ENCODE data around the gene IL17REL. TPM values are rescaled to one million over a fixed set of nuclear protein-coding genes. Genes with fewer than 3 reads are reported as not detected.

IL17REL gene
- total RNA-seq, 1 donor from 2014 or later, result not detected

DNA sequence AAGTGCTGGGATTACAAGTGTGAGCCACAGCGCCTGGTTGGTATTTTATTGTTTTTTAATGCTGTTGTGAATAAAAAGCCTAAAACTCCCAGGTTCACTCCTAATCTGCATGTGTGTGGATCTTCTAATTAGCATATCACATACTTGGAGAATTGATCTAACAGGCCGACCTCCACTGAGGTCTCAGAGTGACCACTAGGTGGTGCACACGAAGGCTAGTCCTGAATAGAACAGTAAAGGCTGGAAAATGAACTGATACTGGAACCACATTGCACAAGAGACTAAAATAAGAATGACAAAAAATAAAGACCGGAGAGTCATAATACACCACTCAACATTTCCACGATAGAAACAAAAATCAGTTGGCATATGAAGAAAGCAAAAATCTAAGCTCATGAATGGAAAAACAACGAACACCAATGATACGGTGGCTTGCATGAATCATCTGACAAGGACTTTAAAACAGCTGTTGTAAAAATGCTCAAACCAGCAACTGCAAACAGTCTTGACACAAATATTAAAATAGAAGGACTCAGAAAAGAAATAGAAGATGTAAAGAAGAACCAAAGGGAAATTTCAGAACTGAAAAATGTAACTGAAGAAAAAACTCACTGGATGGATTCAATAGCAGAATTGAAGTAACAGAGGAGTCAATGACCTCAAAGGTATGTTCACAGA, 32.8 kb downstream of the IL17REL start:
- no peaks in the 10 kb centered on the region for H3K79me2 ChIP-seq (ENCODE audit: insufficient read depth, low read length)
- H3K36me3 ChIP-seq (ENCODE audit: insufficient read depth, low read length), result no peaks in the 10 kb centered on the region
- Mint-ChIP-seq H3K4me3 (ENCODE audit: unreplicated experiment) (no peak overlapping the region), H3K27ac (ENCODE audit: unreplicated experiment) (no peak overlapping the region), H3K4me1 (ENCODE audit: low read depth, unreplicated experiment) (no peaks in the 10 kb centered on the region), H3K36me3 (ENCODE audit: low read depth, unreplicated experiment) (peaks cover 2% of the 10 kb centered on the region), H3K27me3 (ENCODE audit: low read depth, unreplicated experiment) (peaks cover 11% of the 10 kb centered on the region), H3K9me3 (ENCODE audit: unreplicated experiment) (peaks cover 25% of the 10 kb centered on the region)
- no peaks in the 10 kb centered on the region for H4K20me1 ChIP-seq (ENCODE audit: insufficient read depth, low read length)
- H3K4me3 ChIP-seq (ENCODE audit: insufficient read depth, low read depth, low read length), result no peak overlapping the region
- TF ChIP-seq EZH2 (IDR thresholded peaks at IDR 0.05; ENCODE audit: insufficient read depth, low read length), result no peak
- TF ChIP-seq CTCF (IDR thresholded peaks at IDR 0.05; ENCODE audit: insufficient read depth, low read depth, low read length), result peak; percentile 59
- DNase-seq (ENCODE audit: low read depth) (no peak), FAIRE-seq (no peak)
- H3K4me2 ChIP-seq (ENCODE audit: low read length), result no peak overlapping the region
- H3K27me3 ChIP-seq (ENCODE audit: insufficient read depth, low read length), result peaks cover 7% of the 10 kb centered on the region
- no peak overlapping the region for H3K9ac ChIP-seq (ENCODE audit: low read length)
- no peak overlapping the region for H2AFZ ChIP-seq (ENCODE audit: low read depth, low read length)
- no peak overlapping the region for H3K27ac ChIP-seq (ENCODE audit: low read depth, low read length)
- peaks cover 3% of the 10 kb centered on the region for H3K9me3 ChIP-seq (ENCODE audit: insufficient read depth, low read depth, low read length)
- H3K4me1 ChIP-seq (ENCODE audit: insufficient read depth, low read length), result no peaks in the 10 kb centered on the region

DNA sequence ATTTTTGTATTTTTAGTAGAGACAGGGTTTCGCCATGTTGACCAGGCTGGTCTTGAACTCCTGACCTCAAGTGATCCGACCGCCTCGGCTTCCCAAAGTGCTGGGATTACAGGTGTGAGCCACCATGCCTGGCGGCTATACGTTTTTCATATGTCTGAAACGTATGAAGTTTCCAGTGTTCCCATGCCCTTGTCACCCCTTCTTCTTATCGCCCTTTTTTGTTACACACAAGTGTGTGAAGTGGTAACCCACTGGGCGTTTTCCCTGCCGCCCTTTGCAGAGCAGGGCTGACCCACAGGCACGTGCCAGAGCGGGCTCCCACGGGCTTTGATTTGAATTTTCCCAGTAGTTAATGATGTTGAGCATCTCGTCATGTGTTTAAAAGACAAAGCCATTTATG, 35.0 kb downstream of the IL17REL start:
- Mint-ChIP-seq H3K9me3 (ENCODE audit: unreplicated experiment) (peaks cover 21% of the 10 kb centered on the region), H3K4me3 (ENCODE audit: unreplicated experiment) (no peak overlapping the region), H3K36me3 (ENCODE audit: low read depth, unreplicated experiment) (no peaks in the 10 kb centered on the region), H3K4me1 (ENCODE audit: low read depth, unreplicated experiment) (no peaks in the 10 kb centered on the region), H3K27ac (ENCODE audit: unreplicated experiment) (no peak overlapping the region), H3K27me3 (ENCODE audit: low read depth, unreplicated experiment) (peaks cover 5% of the 10 kb centered on the region)
- no peaks in the 10 kb centered on the region for H3K4me1 ChIP-seq (ENCODE audit: insufficient read depth, low read length)
- H3K9me3 ChIP-seq (ENCODE audit: insufficient read depth, low read depth, low read length), result peaks cover 3% of the 10 kb centered on the region
- no peak overlapping the region for H3K4me2 ChIP-seq (ENCODE audit: low read length)
- FAIRE-seq (no peak), DNase-seq (ENCODE audit: low read depth) (no peak)
- no peak overlapping the region for H3K4me3 ChIP-seq (ENCODE audit: insufficient read depth, low read depth, low read length)
- H3K27me3 ChIP-seq (ENCODE audit: insufficient read depth, low read length), result no peaks in the 10 kb centered on the region
- H3K27ac ChIP-seq (ENCODE audit: low read depth, low read length), result no peak overlapping the region
- H2AFZ ChIP-seq (ENCODE audit: low read depth, low read length), result no peak overlapping the region
- no peak for TF ChIP-seq CTCF (IDR thresholded peaks at IDR 0.05; ENCODE audit: insufficient read depth, low read depth, low read length)
- no peaks in the 10 kb centered on the region for H3K79me2 ChIP-seq (ENCODE audit: insufficient read depth, low read length)
- H4K20me1 ChIP-seq (ENCODE audit: insufficient read depth, low read length), result no peaks in the 10 kb centered on the region
- no peak overlapping the region for H3K9ac ChIP-seq (ENCODE audit: low read length)
- H3K36me3 ChIP-seq (ENCODE audit: insufficient read depth, low read length), result no peaks in the 10 kb centered on the region

DNA sequence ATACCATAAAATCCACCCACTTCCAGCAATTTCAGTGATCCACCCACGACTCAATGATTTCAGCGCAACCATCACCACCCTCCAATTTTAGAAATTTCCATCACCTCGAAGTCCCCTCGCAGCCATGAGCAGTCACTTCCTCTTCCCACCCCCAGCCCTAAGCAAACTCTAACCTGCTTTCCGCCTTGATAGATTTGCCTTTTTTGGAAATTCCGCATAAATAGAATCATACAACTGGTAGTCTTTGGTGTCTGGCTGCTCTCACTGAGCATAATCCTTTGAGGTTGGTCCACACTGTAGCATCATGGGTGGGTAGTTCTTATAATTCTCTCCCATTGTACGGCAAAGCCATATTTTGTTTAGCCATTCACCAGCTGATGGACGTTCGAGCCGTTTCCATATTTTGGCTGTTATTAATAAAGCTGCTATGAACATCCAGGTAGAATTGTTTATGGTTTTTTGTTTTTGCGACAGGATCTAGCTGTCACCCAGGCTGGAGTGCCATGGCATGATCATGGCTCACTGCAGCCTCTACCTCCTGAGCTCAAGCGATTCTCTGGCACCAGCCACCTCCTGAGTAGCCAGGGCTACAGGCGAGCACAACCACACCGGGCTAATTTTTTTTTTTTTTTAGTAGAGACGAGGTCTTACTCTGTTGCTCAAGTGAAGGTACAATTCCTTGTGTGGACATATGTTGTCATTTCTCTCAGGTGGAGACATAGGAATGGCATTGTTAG, 36.0 kb downstream of the IL17REL start:
- H3K4me2 ChIP-seq (ENCODE audit: low read length), result no peak overlapping the region
- no peaks in the 10 kb centered on the region for H4K20me1 ChIP-seq (ENCODE audit: insufficient read depth, low read length)
- H3K4me1 ChIP-seq (ENCODE audit: insufficient read depth, low read length), result peaks cover 2% of the 10 kb centered on the region
- no peaks in the 10 kb centered on the region for H3K79me2 ChIP-seq (ENCODE audit: insufficient read depth, low read length)
- H3K4me1 Mint-ChIP-seq (ENCODE audit: low read depth, unreplicated experiment), result no peaks in the 10 kb centered on the region
- H3K27ac Mint-ChIP-seq (ENCODE audit: unreplicated experiment), result no peak overlapping the region
- H3K27me3 Mint-ChIP-seq (ENCODE audit: low read depth, unreplicated experiment), result peaks cover 3% of the 10 kb centered on the region
- H3K27me3 ChIP-seq (ENCODE audit: insufficient read depth, low read length), result no peaks in the 10 kb centered on the region
- no peak overlapping the region for H2AFZ ChIP-seq (ENCODE audit: low read depth, low read length)
- no peak overlapping the region for H3K4me3 Mint-ChIP-seq (ENCODE audit: unreplicated experiment)
- DNase-seq (ENCODE audit: low read depth), result no peak
- no peak overlapping the region for H3K27ac ChIP-seq (ENCODE audit: low read depth, low read length)
- H3K36me3 ChIP-seq (ENCODE audit: insufficient read depth, low read length), result no peaks in the 10 kb centered on the region
- TF ChIP-seq EZH2 (IDR thresholded peaks at IDR 0.05; ENCODE audit: insufficient read depth, low read length) (no peak), CTCF (IDR thresholded peaks at IDR 0.05; ENCODE audit: insufficient read depth, low read depth, low read length) (no peak)
- no peak overlapping the region for H3K9ac ChIP-seq (ENCODE audit: low read length)
- H3K4me3 ChIP-seq (ENCODE audit: insufficient read depth, low read depth, low read length), result no peak overlapping the region
- H3K9me3 ChIP-seq (ENCODE audit: insufficient read depth, low read depth, low read length), result peaks cover 3% of the 10 kb centered on the region
- no peak for FAIRE-seq
- no peaks in the 10 kb centered on the region for H3K36me3 Mint-ChIP-seq (ENCODE audit: low read depth, unreplicated experiment)
- peaks cover 17% of the 10 kb centered on the region for H3K9me3 Mint-ChIP-seq (ENCODE audit: unreplicated experiment)
